ENCODE data around the gene MCM3AP. TPM values are rescaled to one million over a fixed set of nuclear protein-coding genes. Genes with fewer than 3 reads are reported as not detected.
A peak's percentile ranks its signal among the peaks of the same experiment; 100 is the strongest.

MCM3AP gene
- total and polyA plus RNA-seq, 9 of the 15 experiments (the other 6 are each of a cell fraction or from before 2014, with no cell fraction given) = 6.5 to 179 (median 69.6) TPM

DNA sequence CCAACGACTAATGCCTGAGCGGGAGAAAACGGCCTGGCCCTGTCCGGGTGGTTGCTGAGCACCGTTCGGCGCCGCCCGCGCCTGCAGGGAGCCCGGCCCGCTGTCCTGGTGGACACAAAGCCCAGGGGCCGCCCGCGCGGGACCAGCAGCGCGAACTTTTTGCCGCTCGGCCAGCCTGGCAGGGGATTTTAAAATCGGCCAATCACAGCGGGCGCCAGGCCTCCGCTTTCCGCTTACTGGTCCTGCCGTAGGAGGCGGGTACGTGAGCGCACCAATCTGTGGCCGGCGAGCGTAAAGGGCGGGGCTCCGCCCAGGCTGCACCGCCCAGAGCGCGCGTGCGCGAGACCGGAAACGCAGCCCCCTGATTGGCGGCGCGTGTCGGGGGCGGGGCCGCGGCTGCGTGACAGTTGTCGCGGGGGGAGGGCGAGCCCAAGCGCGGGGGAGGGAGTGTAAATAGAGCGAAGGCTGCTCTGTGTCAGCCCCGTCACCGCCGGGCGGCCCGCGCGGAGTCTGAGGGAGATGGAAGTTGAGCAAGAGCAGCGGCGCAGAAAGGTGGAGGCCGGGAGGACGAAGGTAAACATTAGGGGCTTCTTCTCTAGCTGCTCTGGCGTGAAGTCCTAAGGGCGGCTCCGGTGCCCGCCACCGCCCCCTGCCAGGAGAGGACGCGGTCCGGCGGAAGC, 38.4 kb upstream of the MCM3AP start, which contains the start of the genes C21orf58 and PCNT (continued):
- TF ChIP-seq, protein P1, sequence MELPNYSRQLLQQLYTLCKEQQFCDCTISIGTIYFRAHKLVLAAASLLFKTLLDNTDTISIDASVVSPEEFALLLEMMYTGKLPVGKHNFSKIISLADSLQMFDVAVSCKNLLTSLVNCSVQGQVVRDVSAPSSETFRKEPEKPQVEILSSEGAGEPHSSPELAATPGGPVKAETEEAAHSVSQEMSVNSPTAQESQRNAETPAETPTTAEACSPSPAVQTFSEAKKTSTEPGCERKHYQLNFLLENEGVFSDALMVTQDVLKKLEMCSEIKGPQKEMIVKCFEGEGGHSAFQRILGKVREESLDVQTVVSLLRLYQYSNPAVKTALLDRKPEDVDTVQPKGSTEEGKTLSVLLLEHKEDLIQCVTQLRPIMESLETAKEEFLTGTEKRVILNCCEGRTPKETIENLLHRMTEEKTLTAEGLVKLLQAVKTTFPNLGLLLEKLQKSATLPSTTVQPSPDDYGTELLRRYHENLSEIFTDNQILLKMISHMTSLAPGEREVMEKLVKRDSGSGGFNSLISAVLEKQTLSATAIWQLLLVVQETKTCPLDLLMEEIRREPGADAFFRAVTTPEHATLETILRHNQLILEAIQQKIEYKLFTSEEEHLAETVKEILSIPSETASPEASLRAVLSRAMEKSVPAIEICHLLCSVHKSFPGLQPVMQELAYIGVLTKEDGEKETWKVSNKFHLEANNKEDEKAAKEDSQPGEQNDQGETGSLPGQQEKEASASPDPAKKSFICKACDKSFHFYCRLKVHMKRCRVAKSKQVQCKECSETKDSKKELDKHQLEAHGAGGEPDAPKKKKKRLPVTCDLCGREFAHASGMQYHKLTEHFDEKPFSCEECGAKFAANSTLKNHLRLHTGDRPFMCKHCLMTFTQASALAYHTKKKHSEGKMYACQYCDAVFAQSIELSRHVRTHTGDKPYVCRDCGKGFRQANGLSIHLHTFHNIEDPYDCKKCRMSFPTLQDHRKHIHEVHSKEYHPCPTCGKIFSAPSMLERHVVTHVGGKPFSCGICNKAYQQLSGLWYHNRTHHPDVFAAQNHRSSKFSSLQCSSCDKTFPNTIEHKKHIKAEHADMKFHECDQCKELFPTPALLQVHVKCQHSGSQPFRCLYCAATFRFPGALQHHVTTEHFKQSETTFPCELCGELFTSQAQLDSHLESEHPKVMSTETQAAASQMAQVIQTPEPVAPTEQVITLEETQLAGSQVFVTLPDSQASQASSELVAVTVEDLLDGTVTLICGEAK (IDR thresholded peaks at IDR 0.05) = peak; percentile 24; the same call in 1 of the 2 replicates
- TF ChIP-seq, protein P1 (CRISPR knock-in tag; IDR thresholded peaks at IDR 0.05) = no peak
- TF ChIP-seq JUN (IDR thresholded peaks at IDR 0.05; ENCODE audit: borderline replicate concordance, low read depth, low read length) (peak; percentile 6; the same call in 1 of the 2 replicates), JUN (CRISPR knock-in tag; IDR thresholded peaks at IDR 0.05; ENCODE audit: borderline replicate concordance) (0 out of 2 replicates have a peak, but pooled peaks have one; percentile 56), ZNF140 (CRISPR knock-in tag; IDR thresholded peaks at IDR 0.05) (no peak), MAX (CRISPR knock-in tag; IDR thresholded peaks at IDR 0.05) (peak; percentile 81), TRIM28 (IDR thresholded peaks at IDR 0.05) (0 out of 2 replicates have a peak, but pooled peaks have one; percentile 38), CCAR2 (IDR thresholded peaks at IDR 0.05; ENCODE audit: low read depth, low read length) (no peak), THRAP3 (IDR thresholded peaks at IDR 0.05; ENCODE audit: borderline replicate concordance) (no peak)
- TF ChIP-seq, protein P2, sequence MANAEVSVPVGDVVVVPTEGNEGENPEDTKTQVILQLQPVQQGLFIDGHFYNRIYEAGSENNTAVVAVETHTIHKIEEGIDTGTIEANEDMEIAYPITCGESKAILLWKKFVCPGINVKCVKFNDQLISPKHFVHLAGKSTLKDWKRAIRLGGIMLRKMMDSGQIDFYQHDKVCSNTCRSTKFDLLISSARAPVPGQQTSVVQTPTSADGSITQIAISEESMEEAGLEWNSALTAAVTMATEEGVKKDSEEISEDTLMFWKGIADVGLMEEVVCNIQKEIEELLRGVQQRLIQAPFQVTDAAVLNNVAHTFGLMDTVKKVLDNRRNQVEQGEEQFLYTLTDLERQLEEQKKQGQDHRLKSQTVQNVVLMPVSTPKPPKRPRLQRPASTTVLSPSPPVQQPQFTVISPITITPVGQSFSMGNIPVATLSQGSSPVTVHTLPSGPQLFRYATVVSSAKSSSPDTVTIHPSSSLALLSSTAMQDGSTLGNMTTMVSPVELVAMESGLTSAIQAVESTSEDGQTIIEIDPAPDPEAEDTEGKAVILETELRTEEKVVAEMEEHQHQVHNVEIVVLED (CRISPR knock-in tag; IDR thresholded peaks at IDR 0.05) = peak; percentile 77

Measured in K562 (cell line).